Type B pancreatic cell (in vitro differentiated cells): ENCODE data around the gene SSRP1. TPM values are rescaled to one million over a fixed set of nuclear protein-coding genes. Genes with fewer than 3 reads are reported as not detected.

Source experiments
- DNase-seq: peaks from one replicate; pipeline ENCODE4 v3.0.0; 2021; ENCODE audit warnings: mixed read lengths; ENCODE audit not compliant: unreplicated experiment; ENCODE audit errors: extremely low spot score
- H3K27ac Mint-ChIP-seq: 2 replicates; pipeline ENCODE4 v1.8.0; 2021; ENCODE audit warnings: mild to moderate bottlenecking, mixed read lengths
- H3K27me3 Mint-ChIP-seq: 2 replicates; pipeline ENCODE4 v1.8.0; 2021; ENCODE audit warnings: mixed read lengths
- H3K36me3 Mint-ChIP-seq: 2 replicates; pipeline ENCODE4 v1.8.0; 2021; ENCODE audit warnings: mixed read lengths
- H3K4me1 Mint-ChIP-seq: one replicate; pipeline ENCODE4 v1.8.0; 2021; ENCODE audit warnings: mixed read lengths; ENCODE audit not compliant: unreplicated experiment
- H3K4me3 Mint-ChIP-seq: 2 replicates; pipeline ENCODE4 v1.8.0; 2021; ENCODE audit warnings: mild to moderate bottlenecking, mixed read lengths
- H3K9me3 Mint-ChIP-seq: 2 replicates; pipeline ENCODE4 v1.8.0; 2021; ENCODE audit warnings: mixed read lengths
- CTCF ChIP-seq: fragments of 200-600 bp; sonication (generic); conservative IDR thresholded peaks from 2 replicates; pipeline ENCODE4 v1.5.0; 2021; ENCODE audit warnings: antibody characterized with exemption, mild to moderate bottlenecking
- total RNA-seq: library from RNA; stranded (reverse); gene quantifications from 2 replicates; pipeline ENCODE4 v1.2.1, GENCODE V29; 2021; ENCODE audit warnings: low replicate concordance

SSRP1 gene
- total RNA-seq, 1 donor from 2014 or later: 164 TPM

GRCh38 chr11:57358543-57358961, 22.9 kb upstream of the SSRP1 start:
- Mint-ChIP-seq H3K9me3 (no peaks in the 10 kb centered on the region), H3K4me3 (peak overlapping the region; percentile 38), H3K27me3 (peaks cover 6% of the 10 kb centered on the region), H3K36me3 (no peaks in the 10 kb centered on the region), H3K27ac (peak overlapping the region; percentile 61), H3K4me1 (peaks cover 15% of the 10 kb centered on the region)
- no peak for TF ChIP-seq CTCF
- no peak for DNase-seq

DNA sequence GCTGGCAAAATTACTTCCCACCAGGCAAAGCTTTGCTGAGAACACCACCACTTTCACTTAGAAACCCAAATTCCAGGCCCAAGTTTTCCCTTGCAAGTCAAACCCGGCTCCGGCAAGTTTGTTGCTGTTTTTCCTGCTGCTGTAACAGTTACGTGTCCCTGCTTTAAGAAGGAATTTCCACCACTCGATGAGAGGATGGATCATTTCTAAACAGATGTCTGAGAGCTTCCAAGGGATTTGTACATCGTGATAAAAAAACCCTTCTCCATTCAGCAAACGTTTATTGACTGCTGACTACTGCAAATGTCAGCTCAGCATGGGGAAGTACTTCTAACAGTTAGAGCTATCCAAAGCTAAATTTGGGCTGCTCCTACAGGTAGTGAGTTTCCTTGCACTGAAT, 22.2 kb upstream of the SSRP1 start:
- peaks cover 6% of the 10 kb centered on the region for H3K27me3 Mint-ChIP-seq
- H3K4me3 Mint-ChIP-seq: no peak overlapping the region
- no peaks in the 10 kb centered on the region for H3K9me3 Mint-ChIP-seq
- H3K4me1 Mint-ChIP-seq: peaks cover 15% of the 10 kb centered on the region
- no peak for TF ChIP-seq CTCF
- no peaks in the 10 kb centered on the region for H3K36me3 Mint-ChIP-seq
- no peak overlapping the region for H3K27ac Mint-ChIP-seq
- DNase-seq: no peak

DNA sequence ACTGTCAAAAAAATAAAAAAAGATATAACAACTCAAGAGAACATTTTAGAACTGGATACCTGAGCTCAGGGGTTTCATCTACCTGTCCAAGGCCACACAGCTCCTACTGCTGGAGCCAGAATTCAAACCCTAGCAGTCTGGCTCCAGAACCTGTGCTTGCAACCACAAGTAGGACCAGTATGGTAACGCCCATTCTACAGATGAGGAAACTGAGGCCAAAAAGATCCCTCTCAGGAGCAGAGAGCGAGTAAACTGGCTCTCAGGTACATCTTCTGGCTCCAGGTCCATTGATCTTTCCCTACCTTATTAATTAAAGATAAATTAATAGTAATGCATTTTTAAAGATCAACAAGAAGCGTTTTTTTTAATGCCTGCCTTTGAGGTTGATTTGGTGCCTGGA, 21.6 kb upstream of the SSRP1 start:
- Mint-ChIP-seq H3K9me3 (no peaks in the 10 kb centered on the region), H3K27ac (no peak overlapping the region), H3K27me3 (peaks cover 6% of the 10 kb centered on the region), H3K36me3 (no peaks in the 10 kb centered on the region), H3K4me1 (peaks cover 15% of the 10 kb centered on the region), H3K4me3 (no peak overlapping the region)
- no peak for TF ChIP-seq CTCF
- DNase-seq: no peak

DNA sequence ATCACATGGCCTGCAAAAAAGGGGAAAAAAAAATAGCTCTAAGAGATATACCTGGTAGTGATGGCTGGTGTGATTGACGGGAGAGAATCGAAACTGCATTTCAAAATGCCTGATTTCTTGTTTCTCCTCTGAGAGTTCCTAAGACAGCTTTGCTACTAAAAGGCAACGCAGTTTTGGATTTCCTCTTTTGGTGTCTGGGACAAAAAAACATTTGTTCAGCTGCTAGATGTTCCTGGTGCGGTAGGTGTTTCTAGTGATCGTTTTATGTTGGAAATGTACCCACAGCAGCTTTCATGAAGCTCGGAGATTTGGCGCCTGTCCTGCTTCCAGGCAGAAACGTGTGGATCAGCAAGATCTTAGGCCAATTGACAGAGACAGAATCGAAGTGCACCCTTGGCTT, 20.6 kb upstream of the SSRP1 start:
- H3K4me1 Mint-ChIP-seq: peaks cover 15% of the 10 kb centered on the region

DNA sequence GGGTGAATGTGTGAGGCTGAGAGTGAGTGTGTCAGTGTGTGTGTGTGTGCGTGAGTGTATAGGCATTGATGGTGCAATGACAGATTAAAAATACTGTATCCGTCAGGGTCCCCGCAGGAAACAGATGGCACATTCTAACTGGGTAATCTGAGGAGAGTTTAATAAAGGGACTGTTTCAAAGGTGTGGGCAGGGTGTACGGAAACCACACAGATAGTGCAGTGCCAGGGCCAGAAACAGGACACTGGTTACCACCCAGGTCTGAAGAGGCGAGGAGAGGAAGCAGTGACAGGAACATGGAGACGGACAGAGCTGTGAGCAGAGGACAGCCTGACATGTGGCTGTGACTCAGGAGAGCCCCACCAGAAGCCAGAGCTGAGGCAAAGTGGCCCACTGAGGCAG, 19.0 kb upstream of the SSRP1 start:
- no peak for DNase-seq
- TF ChIP-seq CTCF: no peak
- Mint-ChIP-seq H3K36me3 (no peaks in the 10 kb centered on the region), H3K4me1 (peaks cover 13% of the 10 kb centered on the region), H3K9me3 (no peaks in the 10 kb centered on the region), H3K27ac (no peak overlapping the region), H3K4me3 (no peak overlapping the region), H3K27me3 (peaks cover 9% of the 10 kb centered on the region)

More for the DNA sequence above, 20.6 kb upstream of the SSRP1 start:
- Mint-ChIP-seq H3K27me3 (peaks cover 6% of the 10 kb centered on the region), H3K36me3 (no peaks in the 10 kb centered on the region), H3K9me3 (no peaks in the 10 kb centered on the region), H3K4me3 (no peak overlapping the region), H3K27ac (no peak overlapping the region)
- TF ChIP-seq CTCF: no peak
- DNase-seq: no peak

DNA sequence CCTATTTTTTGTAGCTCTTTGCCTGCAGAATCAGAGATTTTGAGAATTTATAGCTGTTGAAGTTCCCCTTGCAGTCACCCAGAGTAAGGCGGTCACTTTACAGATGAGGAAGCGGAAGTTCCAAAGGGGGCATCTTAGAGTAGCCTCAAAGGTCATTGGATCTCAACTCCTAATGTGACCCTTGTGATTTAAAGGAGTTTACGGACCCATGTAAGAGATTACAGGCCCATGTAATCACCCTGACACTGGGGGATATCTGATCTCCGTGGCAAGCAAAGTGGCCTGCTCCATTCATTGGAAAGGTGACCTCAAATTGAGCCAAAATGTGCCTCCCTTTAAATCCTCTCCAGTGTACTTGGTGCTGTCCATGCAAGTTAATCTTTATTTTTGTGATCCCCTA, 18.2 kb upstream of the SSRP1 start:
- Mint-ChIP-seq H3K4me1 (peaks cover 10% of the 10 kb centered on the region), H3K36me3 (no peaks in the 10 kb centered on the region), H3K27ac (no peak overlapping the region), H3K9me3 (no peaks in the 10 kb centered on the region), H3K4me3 (no peak overlapping the region), H3K27me3 (peaks cover 9% of the 10 kb centered on the region)
- DNase-seq: no peak
- no peak for TF ChIP-seq CTCF
